Lower lobe of right lung (tissue), 2 donors: ENCODE results near the gene TAOK3. TPM values are rescaled to one million over a fixed set of nuclear protein-coding genes. Genes with fewer than 3 reads are reported as not detected.
"Not testable (repeated sequence)": the region's sequence is repeated elsewhere in the genome, so short reads cannot be mapped to it uniquely, and the experiment has no call there.

Experiments used
- ATAC-seq, 2 donors: fragments of 200-7000 bp; cut with Tn5 transposase; one replicate each; pipeline ENCODE4 v1.9.1; 2020 to 2022; ENCODE audit warnings: mild to moderate bottlenecking in 2 of 2, moderate library complexity in 2 of 2
- DNase-seq: peaks from one replicate; pipeline ENCODE4 v3.0.0-alpha.2; 2020
- H3K27ac ChIP-seq: fragments of 200-600 bp; one replicate; pipeline ENCODE4 v1.8.0; 2022
- H3K27me3 ChIP-seq: fragments of 200-600 bp; one replicate; pipeline ENCODE4 v1.8.0; 2022; ENCODE audit warnings: low read depth
- H3K36me3 ChIP-seq: fragments of 200-600 bp; one replicate; pipeline ENCODE4 v1.8.0; 2022; ENCODE audit warnings: mild to moderate bottlenecking
- H3K4me1 ChIP-seq: fragments of 200-600 bp; one replicate; pipeline ENCODE4 v1.8.0; 2022
- H3K4me3 ChIP-seq: fragments of 200-600 bp; one replicate; pipeline ENCODE4 v1.8.0; 2022; ENCODE audit warnings: mild to moderate bottlenecking
- H3K9me3 ChIP-seq: fragments of 200-600 bp; one replicate; pipeline ENCODE4 v1.8.0; 2022
- intact Hi-C: fragments of 100-400 bp; cut with DNase I; formaldehyde crosslinking; loops from one replicate; pipeline ENCODE4 v1.11.0; 2022
- total RNA-seq: library from RNA; stranded (reverse); fragmentation: NEBNext Ultra II Directional; extraction: Animal tissue kit (Norgen Biotek cat#: 25700); gene quantifications from one replicate; pipeline ENCODE4 v1.2.1, GENCODE V29; 2021
- TF ChIP-seq, protein P1 (sequence below): fragments of 200-600 bp; IDR thresholded peaks from one replicate; pipeline ENCODE4 v1.8.0; 2022; ENCODE audit warnings: antibody characterized with exemption, mild to moderate bottlenecking
- donor health status: DM: no; HTN: yes; CAD: no; lungs with severe emphysema.

Gene TAOK3
- total RNA-seq, 1 donor from 2014 or later: 68.8 TPM

DNA sequence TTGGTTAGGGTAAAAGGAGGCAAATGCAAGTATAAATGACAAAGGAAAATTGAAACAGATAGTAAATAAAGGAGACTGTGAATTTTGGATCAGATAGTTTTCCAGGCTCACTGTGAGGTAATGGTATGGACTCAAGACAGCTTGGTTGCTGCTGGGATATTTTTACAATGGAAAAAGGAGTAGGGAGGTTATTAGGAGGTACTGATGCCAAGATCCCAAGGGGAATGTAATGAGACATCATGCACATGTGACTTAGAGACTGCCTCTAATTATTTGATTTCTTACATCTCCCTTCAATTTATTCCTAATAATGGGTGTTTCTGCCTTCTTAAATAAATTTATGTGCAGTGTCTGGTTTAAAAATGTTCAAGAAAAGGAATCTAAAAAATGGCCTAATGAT, 56.9 kb downstream of the TAOK3 start:
- no peak overlapping the region for H3K27ac ChIP-seq
- no peaks in the 10 kb centered on the region for H3K9me3 ChIP-seq
- TF ChIP-seq, protein P1, sequence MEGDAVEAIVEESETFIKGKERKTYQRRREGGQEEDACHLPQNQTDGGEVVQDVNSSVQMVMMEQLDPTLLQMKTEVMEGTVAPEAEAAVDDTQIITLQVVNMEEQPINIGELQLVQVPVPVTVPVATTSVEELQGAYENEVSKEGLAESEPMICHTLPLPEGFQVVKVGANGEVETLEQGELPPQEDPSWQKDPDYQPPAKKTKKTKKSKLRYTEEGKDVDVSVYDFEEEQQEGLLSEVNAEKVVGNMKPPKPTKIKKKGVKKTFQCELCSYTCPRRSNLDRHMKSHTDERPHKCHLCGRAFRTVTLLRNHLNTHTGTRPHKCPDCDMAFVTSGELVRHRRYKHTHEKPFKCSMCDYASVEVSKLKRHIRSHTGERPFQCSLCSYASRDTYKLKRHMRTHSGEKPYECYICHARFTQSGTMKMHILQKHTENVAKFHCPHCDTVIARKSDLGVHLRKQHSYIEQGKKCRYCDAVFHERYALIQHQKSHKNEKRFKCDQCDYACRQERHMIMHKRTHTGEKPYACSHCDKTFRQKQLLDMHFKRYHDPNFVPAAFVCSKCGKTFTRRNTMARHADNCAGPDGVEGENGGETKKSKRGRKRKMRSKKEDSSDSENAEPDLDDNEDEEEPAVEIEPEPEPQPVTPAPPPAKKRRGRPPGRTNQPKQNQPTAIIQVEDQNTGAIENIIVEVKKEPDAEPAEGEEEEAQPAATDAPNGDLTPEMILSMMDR: no peak
- no peak for ATAC-seq
- intact Hi-C loops: no loop called here
- H3K27me3 ChIP-seq: no peaks in the 10 kb centered on the region
- no peaks in the 10 kb centered on the region for H3K36me3 ChIP-seq
- H3K4me1 ChIP-seq: peaks cover 18% of the 10 kb centered on the region
- DNase-seq: no peak
- no peak overlapping the region for H3K4me3 ChIP-seq

DNA sequence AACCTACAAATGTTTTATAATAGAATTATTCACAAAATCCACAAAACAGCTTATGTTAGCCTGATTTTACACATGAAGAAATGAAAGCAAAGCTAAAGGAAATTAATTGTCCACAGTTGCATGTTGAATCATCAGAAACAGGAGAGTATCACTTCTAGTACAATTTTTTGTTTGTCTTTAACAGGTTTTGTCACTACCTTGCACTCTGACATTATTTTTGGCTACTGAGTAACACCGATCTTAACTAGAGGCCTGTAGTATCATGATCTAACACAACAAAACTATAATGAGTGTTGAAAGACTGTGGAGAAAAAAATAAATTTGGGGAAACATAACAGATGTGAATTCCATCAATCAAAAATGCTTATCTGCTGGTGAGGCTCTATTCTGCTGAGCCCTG, 60.1 kb downstream of the TAOK3 start:
- peaks cover 22% of the 10 kb centered on the region for H3K4me1 ChIP-seq
- no peaks in the 10 kb centered on the region for H3K9me3 ChIP-seq
- intact Hi-C loops: no loop called here
- H3K27ac ChIP-seq: no peak overlapping the region
- ATAC-seq: no peak
- TF ChIP-seq, protein P1: no peak
- DNase-seq: no peak
- no peaks in the 10 kb centered on the region for H3K36me3 ChIP-seq
- H3K4me3 ChIP-seq: no peak overlapping the region
- no peaks in the 10 kb centered on the region for H3K27me3 ChIP-seq

DNA sequence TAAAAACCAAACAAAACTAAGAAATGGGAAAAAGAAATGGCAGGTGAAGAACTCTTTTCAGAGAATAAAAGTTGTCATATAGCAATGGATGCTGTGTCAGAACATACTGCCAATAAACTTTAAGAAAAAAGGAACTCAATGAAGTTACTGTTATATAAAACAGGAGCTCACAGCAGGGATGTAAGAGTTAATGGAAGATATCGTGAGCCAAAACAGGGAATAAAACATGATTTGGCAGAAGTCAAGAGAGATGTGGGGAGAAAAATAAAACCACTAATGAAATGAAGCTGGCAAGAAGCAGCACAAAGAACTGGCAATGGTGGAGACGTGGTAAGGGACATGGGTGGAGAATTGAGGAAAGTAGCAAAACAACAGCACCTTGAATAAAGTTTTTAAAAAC, 61.0 kb downstream of the TAOK3 start:
- DNase-seq: no peak
- H3K27ac ChIP-seq: no peak overlapping the region
- no peaks in the 10 kb centered on the region for H3K36me3 ChIP-seq
- TF ChIP-seq, protein P1: no peak
- no peaks in the 10 kb centered on the region for H3K27me3 ChIP-seq
- intact Hi-C loops: no loop called here
- H3K4me1 ChIP-seq: peaks cover 30% of the 10 kb centered on the region
- H3K9me3 ChIP-seq: no peaks in the 10 kb centered on the region
- no peak overlapping the region for H3K4me3 ChIP-seq
- no peak for ATAC-seq

DNA sequence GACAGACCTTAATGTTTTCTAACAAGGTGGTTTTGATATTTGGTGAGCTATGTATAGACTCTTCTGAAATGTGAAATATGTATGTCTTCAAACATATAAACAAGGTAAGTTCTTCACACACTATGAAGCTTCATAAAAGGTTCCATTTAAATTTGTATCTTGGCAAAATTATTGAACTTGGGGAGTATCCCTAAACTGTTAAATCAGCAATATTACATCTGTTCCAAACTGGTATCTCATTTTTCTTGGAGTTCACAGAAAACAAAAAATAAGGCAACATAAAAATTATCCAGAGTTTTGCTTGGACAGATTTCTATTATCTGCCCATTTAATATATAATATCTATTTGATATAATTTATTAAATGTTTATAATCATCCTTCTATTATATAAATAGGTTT, 62.4 kb downstream of the TAOK3 start:
- peaks cover 31% of the 10 kb centered on the region for H3K4me1 ChIP-seq
- H3K4me3 ChIP-seq: no peak overlapping the region
- TF ChIP-seq, protein P1: no peak
- ATAC-seq: no peak
- DNase-seq: no peak
- H3K27ac ChIP-seq: no peak overlapping the region
- no peaks in the 10 kb centered on the region for H3K27me3 ChIP-seq
- no peaks in the 10 kb centered on the region for H3K9me3 ChIP-seq
- intact Hi-C loops: no loop called here
- H3K36me3 ChIP-seq: no peaks in the 10 kb centered on the region

DNA sequence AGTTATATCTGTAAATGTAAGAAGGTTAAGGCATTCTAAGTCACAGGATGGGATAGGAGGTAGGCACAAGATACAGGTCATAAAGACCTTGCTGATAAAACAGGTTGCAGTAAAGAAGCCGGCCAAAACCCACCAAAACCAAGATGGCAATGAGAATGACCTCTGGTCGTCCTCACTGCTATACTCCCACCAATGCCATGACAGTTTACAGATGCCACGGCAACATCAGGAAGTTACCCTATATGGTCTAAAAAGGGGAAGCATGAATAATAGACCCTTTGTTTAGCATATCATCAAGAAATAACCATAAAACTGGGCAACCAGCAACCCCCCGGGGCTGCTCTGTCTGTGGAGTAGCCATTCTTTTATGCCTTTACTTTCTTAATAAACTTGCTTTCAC, 64.7 kb downstream of the TAOK3 start:
- H3K36me3 ChIP-seq, intact Hi-C loops, H3K9me3 ChIP-seq, DNase-seq, H3K27me3 ChIP-seq: not testable (repeated sequence)
- peaks cover 25% of the 10 kb centered on the region for H3K4me1 ChIP-seq
- H3K27ac ChIP-seq: peak overlapping the region; percentile 24
- ATAC-seq: peak in 1 of 2 donors; percentile 31
- peak overlapping the region; percentile 18 for H3K4me3 ChIP-seq

DNA sequence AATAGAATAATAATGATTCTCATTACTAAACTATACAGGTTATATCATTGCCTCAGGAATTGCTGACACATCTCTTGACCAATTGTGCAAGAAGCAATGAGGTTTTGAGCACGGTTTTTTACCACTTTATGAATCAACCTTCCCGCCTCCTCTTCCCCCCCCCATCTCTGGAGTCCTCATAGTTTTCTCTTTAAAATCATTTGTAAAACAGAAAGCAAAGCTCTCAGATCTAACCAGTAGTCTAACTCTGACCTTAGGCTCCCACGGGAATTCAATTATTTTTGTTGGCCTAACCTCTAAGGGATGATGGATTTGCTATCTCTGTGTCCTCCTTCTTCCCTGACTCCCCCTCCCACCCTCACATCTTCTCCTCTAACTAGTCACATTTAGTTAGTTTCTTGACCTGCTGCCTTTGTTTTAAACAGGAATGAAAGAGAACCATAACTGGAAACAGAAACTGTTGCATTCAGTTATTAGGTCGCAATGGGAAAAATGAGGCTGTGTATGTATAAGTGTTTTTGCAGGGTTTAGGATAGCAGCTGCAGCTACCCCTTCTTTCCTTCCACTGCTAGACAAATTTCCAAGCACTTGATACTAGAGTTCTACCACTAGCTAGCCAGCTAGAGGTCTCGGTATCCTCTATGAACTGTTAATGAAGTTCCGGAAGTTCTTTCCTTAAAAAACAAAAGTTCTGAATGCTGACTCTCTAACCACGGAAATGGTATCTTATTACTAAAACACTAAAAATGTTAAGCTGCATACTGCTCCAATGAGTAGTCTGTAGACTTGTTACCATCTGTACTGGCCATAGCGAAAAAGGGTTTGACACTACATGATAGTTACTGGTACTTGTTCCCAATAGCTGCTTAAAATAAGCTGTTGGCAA, 65.4 kb downstream of the TAOK3 start:
- peaks cover 25% of the 10 kb centered on the region for H3K4me1 ChIP-seq
- ATAC-seq: peak; percentile 50 to 67
- no peak for DNase-seq
- no peaks in the 10 kb centered on the region for H3K36me3 ChIP-seq
- H3K9me3 ChIP-seq: no peaks in the 10 kb centered on the region
- peak overlapping the region; percentile 24 for H3K27ac ChIP-seq
- H3K27me3 ChIP-seq: no peaks in the 10 kb centered on the region
- intact Hi-C loops: no loop called here
- H3K4me3 ChIP-seq: peak overlapping the region; percentile 18
- TF ChIP-seq, protein P1: no peak
